DOHH2 (cell line): Measurements from ENCODE around the gene HS3ST6.

Experiments used
- EZH2phosphoT487 ChIP-seq: fragments of 200-600 bp; sonication (generic); IDR thresholded peaks from 2 replicates; pipeline ENCODE4 v1.6.1; 2017; ENCODE audit warnings: borderline replicate concordance, mild to moderate bottlenecking, antibody characterized with exemption, low read length, moderate library complexity, mixed read lengths
- TF ChIP-seq, protein P1 (sequence below): fragments of 200-600 bp; sonication (generic); IDR thresholded peaks from one replicate; pipeline ENCODE4 v1.5.1; 2014; ENCODE audit warnings: antibody characterized with exemption, mild to moderate bottlenecking, low read depth, low read length; ENCODE audit not compliant: poor library complexity, severe bottlenecking

GRCh38 chr16:1878256-1878655, 40.0 kb downstream of the HS3ST6 start:
- TF ChIP-seq, protein P1, sequence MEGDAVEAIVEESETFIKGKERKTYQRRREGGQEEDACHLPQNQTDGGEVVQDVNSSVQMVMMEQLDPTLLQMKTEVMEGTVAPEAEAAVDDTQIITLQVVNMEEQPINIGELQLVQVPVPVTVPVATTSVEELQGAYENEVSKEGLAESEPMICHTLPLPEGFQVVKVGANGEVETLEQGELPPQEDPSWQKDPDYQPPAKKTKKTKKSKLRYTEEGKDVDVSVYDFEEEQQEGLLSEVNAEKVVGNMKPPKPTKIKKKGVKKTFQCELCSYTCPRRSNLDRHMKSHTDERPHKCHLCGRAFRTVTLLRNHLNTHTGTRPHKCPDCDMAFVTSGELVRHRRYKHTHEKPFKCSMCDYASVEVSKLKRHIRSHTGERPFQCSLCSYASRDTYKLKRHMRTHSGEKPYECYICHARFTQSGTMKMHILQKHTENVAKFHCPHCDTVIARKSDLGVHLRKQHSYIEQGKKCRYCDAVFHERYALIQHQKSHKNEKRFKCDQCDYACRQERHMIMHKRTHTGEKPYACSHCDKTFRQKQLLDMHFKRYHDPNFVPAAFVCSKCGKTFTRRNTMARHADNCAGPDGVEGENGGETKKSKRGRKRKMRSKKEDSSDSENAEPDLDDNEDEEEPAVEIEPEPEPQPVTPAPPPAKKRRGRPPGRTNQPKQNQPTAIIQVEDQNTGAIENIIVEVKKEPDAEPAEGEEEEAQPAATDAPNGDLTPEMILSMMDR, result no peak
- TF ChIP-seq EZH2phosphoT487, result no peak
